ENCODE measurements around the gene JAK1.

The JAK1 gene

GRCh38 chr1:64887689-64888217, 78.6 kb downstream of the JAK1 start:
- DNase-seq = no peak

GRCh38 chr1:64886877-64887276, 79.5 kb downstream of the JAK1 start:
- DNase-seq = peak; percentile 8

- DNase-seq = no peak
Measured at GRCh38 chr1:64885648-64886047, 80.7 kb downstream of the JAK1 start.

- DNase-seq = no peak
Measured at GRCh38 chr1:64884261-64885040, 81.9 kb downstream of the JAK1 start.

GRCh38 chr1:64882574-64883255, 83.6 kb downstream of the JAK1 start:
- DNase-seq = no peak

GRCh38 chr1:64881281-64881680, 85.1 kb downstream of the JAK1 start:
- no peak for DNase-seq

- DNase-seq = no peak
Measured at GRCh38 chr1:64880449-64880848, 85.9 kb downstream of the JAK1 start.

GRCh38 chr1:64878931-64879611, 87.3 kb downstream of the JAK1 start:
- no peak for DNase-seq

- no peak for DNase-seq
Measured at GRCh38 chr1:64878090-64878489, 88.3 kb downstream of the JAK1 start.

GRCh38 chr1:64877598-64877997, 88.8 kb downstream of the JAK1 start:
- no peak for DNase-seq

GRCh38 chr1:64877151-64877550, 89.2 kb downstream of the JAK1 start:
- no peak for DNase-seq

GRCh38 chr1:64875606-64876005, 90.7 kb downstream of the JAK1 start:
- DNase-seq = no peak

- DNase-seq = no peak
Measured at GRCh38 chr1:64875101-64875500, 91.2 kb downstream of the JAK1 start.

- DNase-seq = no peak
Measured at GRCh38 chr1:64874666-64875065, 91.7 kb downstream of the JAK1 start.

- DNase-seq = no peak
Measured at GRCh38 chr1:64873576-64873975, 92.8 kb downstream of the JAK1 start.

GRCh38 chr1:64872067-64872466, 94.3 kb downstream of the JAK1 start:
- DNase-seq = no peak

GRCh38 chr1:64871256-64871655, 95.1 kb downstream of the JAK1 start:
- DNase-seq = no peak

- no peak for DNase-seq
Measured at GRCh38 chr1:64867266-64867665, 99.1 kb downstream of the JAK1 start.

- no peak for DNase-seq
Measured at GRCh38 chr1:64866689-64867088, 99.7 kb downstream of the JAK1 start.

- DNase-seq = no peak
Measured at GRCh38 chr1:64865105-64865757, 101.1 kb downstream of the JAK1 start.

GRCh38 chr1:64864018-64864940, 102.1 kb downstream of the JAK1 start:
- peak; percentile 63 for DNase-seq

GRCh38 chr1:64861611-64862010, 104.7 kb downstream of the JAK1 start:
- DNase-seq = no peak
